Endothelial cell of umbilical vein (primary cell): ENCODE results near the gene STAG1.

Experiments
- EZH2 ChIP-seq: IDR thresholded peaks from 2 replicates; pipeline ENCODE4 v1.6.1; 2012; ENCODE audit warnings: borderline replicate concordance, low read depth, mild to moderate bottlenecking, moderate library complexity, low read length, inconsistent platforms; ENCODE audit not compliant: severe bottlenecking
- FOS ChIP-seq: IDR thresholded peaks from 2 replicates; pipeline ENCODE4 v1.6.1; 2011; ENCODE audit warnings: mild to moderate bottlenecking, low read length, moderate library complexity, borderline replicate concordance; ENCODE audit not compliant: insufficient read depth
- JUN ChIP-seq: IDR thresholded peaks from 2 replicates; pipeline ENCODE4 v1.6.1; 2011; ENCODE audit warnings: borderline replicate concordance, low read depth; ENCODE audit not compliant: insufficient read length, insufficient read depth
- MYC ChIP-seq: IDR thresholded peaks from one replicate; pipeline ENCODE4 v1.6.1; 2011; ENCODE audit warnings: mild to moderate bottlenecking, low read depth, low read length
- POLR2A ChIP-seq: IDR thresholded peaks from 2 replicates; pipeline ENCODE4 v1.6.1; 2012; ENCODE audit warnings: low read depth, mild to moderate bottlenecking, control low read depth, low read length
- POLR2AphosphoS5 ChIP-seq: IDR thresholded peaks from 2 replicates; pipeline ENCODE4 v1.6.1; 2012; ENCODE audit warnings: low read depth, mild to moderate bottlenecking, control low read depth, low read length, moderate library complexity; ENCODE audit not compliant: insufficient read depth
- TF ChIP-seq, protein P1 (sequence below), 2 donors: IDR thresholded peaks; 1 replicate in 1 of 2; 2 replicates in 1 of 2; pipeline ENCODE4 v1.5.1; 2011; ENCODE audit warnings: low read length in 2 of 2, mild to moderate bottlenecking in 2 of 2, moderate library complexity in 2 of 2, control low read depth in 1 of 2, inconsistent platforms in 1 of 2, low read depth in 1 of 2; ENCODE audit not compliant: insufficient read depth in 1 of 2; ENCODE audit errors: extremely low read depth in 1 of 2

DNA sequence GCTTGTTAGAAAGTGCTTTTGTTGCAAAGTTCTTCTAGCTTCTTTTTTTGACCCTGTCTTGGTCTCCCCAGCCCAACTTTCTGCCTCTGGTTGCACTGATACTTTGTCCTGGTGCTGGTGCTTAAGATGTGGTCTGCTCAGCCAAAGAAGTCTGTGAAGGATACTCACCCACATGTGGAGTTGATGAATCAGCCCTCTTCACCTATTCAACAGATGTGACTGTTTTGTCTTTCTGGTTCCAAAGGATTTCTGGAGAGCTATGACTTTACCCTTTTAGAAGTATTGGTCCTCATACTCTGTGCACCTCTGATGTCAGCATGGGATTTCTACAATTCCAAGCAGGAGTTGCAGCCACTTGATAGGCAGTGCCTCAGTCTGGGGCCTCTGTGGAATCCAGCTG is 418.0 kb downstream of the STAG1 start:
- no peak for TF ChIP-seq MYC
- no peak for TF ChIP-seq EZH2
- TF ChIP-seq JUN, result no peak
- TF ChIP-seq, protein P1, sequence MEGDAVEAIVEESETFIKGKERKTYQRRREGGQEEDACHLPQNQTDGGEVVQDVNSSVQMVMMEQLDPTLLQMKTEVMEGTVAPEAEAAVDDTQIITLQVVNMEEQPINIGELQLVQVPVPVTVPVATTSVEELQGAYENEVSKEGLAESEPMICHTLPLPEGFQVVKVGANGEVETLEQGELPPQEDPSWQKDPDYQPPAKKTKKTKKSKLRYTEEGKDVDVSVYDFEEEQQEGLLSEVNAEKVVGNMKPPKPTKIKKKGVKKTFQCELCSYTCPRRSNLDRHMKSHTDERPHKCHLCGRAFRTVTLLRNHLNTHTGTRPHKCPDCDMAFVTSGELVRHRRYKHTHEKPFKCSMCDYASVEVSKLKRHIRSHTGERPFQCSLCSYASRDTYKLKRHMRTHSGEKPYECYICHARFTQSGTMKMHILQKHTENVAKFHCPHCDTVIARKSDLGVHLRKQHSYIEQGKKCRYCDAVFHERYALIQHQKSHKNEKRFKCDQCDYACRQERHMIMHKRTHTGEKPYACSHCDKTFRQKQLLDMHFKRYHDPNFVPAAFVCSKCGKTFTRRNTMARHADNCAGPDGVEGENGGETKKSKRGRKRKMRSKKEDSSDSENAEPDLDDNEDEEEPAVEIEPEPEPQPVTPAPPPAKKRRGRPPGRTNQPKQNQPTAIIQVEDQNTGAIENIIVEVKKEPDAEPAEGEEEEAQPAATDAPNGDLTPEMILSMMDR (IDR thresholded peaks at IDR 0.05; ENCODE audit: extremely low read depth in 1 of 2, insufficient read depth in 1 of 2, low read depth in 1 of 2, low read length in 2 of 2), result no peak
- TF ChIP-seq POLR2A, result no peak
- no peak for TF ChIP-seq POLR2AphosphoS5
- TF ChIP-seq FOS, result no peak
